HepG2 (cell line): ENCODE results near the gene FCN3. TPM values are rescaled to one million over a fixed set of nuclear protein-coding genes. Genes with fewer than 3 reads are reported as not detected.

ENCODE experiments used
- BCLAF1 ChIP-seq: fragments of 450-650 bp; IDR thresholded peaks from 2 replicates; pipeline ENCODE4 v1.6.1; 2017; ENCODE audit warnings: mild to moderate bottlenecking
- CREM ChIP-seq, 2 experiments: sonication (generic) in 1 of 2; formaldehyde crosslinking in 1 of 2; IDR thresholded peaks; 2 replicates each; pipeline versions ENCODE4 v1.4.0 to v1.6.1; 2016 to 2020; ENCODE audit warnings: antibody characterized with exemption in 1 of 2, mild to moderate bottlenecking in 1 of 2, missing genetic modification reagents in 1 of 2
- EHMT2 ChIP-seq: fragments of 200-600 bp; sonication (generic); IDR thresholded peaks from 2 replicates; pipeline ENCODE4 v1.7.0; 2017; ENCODE audit warnings: antibody characterized with exemption, low read depth, low read length, borderline replicate concordance
- FOSL1 ChIP-seq: sonication (generic); formaldehyde crosslinking; IDR thresholded peaks from 2 replicates; pipeline ENCODE4 v1.9.0; 2021; ENCODE audit warnings: missing genetic modification reagents, borderline replicate concordance
- GATAD2A ChIP-seq: IDR thresholded peaks from 2 replicates; pipeline ENCODE4 v1.6.1; 2016
- IRF1 ChIP-seq: sonication (generic); formaldehyde crosslinking; IDR thresholded peaks from 2 replicates; pipeline ENCODE4 v1.4.0; 2020; ENCODE audit warnings: low read depth, mild to moderate bottlenecking, missing genetic modification reagents
- ISX ChIP-seq: sonication (generic); formaldehyde crosslinking; conservative IDR thresholded peaks from 2 replicates; pipeline ENCODE4 v1.5.0; 2020; ENCODE audit warnings: missing genetic modification reagents
- KMT2B ChIP-seq: IDR thresholded peaks from 2 replicates; pipeline ENCODE4 v1.6.1; 2016; ENCODE audit warnings: missing genetic modification reagents, missing compliant biosample characterization
- MBD4 ChIP-seq: IDR thresholded peaks from 2 replicates; pipeline ENCODE4 v1.6.1; 2012; ENCODE audit warnings: low read length, inconsistent platforms, borderline replicate concordance
- RBAK ChIP-seq: sonication (generic); formaldehyde crosslinking; IDR thresholded peaks from 2 replicates; pipeline ENCODE4 v1.5.1; 2020; ENCODE audit warnings: mild to moderate bottlenecking, missing genetic modification reagents
- REL ChIP-seq: sonication (generic); formaldehyde crosslinking; conservative IDR thresholded peaks from 2 replicates; pipeline ENCODE4 v1.8.0; 2022; ENCODE audit warnings: mild to moderate bottlenecking, missing genetic modification reagents, moderate library complexity
- REXO4 ChIP-seq: sonication (generic); formaldehyde crosslinking; IDR thresholded peaks from 2 replicates; pipeline ENCODE4 v1.8.0; 2022; ENCODE audit warnings: missing genetic modification reagents, mild to moderate bottlenecking, borderline replicate concordance
- SUZ12 ChIP-seq: fragments of 150-350 bp; IDR thresholded peaks from 2 replicates; pipeline ENCODE4 v1.6.1; 2014; ENCODE audit warnings: low read depth, low read length
- ZIK1 ChIP-seq: sonication (generic); formaldehyde crosslinking; IDR thresholded peaks from 2 replicates; pipeline ENCODE4 v1.5.0; 2020; ENCODE audit warnings: mild to moderate bottlenecking, low read depth, missing genetic modification reagents, borderline replicate concordance
- ZNF101 ChIP-seq: sonication (generic); formaldehyde crosslinking; IDR thresholded peaks from 2 replicates; pipeline ENCODE4 v1.4.0; 2020; ENCODE audit warnings: mild to moderate bottlenecking, low read depth, missing genetic modification reagents, borderline replicate concordance
- ZNF24 ChIP-seq: fragments of 450-650 bp; IDR thresholded peaks from 2 replicates; pipeline ENCODE4 v1.6.1; 2017; ENCODE audit warnings: antibody characterized with exemption, mild to moderate bottlenecking
- ZNF264 ChIP-seq: sonication (generic); formaldehyde crosslinking; IDR thresholded peaks from 2 replicates; pipeline ENCODE4 v1.4.0; 2020; ENCODE audit warnings: missing genetic modification reagents
- ZNF292 ChIP-seq: sonication (generic); formaldehyde crosslinking; IDR thresholded peaks from 2 replicates; pipeline ENCODE4 v1.8.1; 2022; ENCODE audit warnings: mild to moderate bottlenecking, low read depth, missing genetic modification reagents, borderline replicate concordance
- ZNF382 ChIP-seq: sonication (generic); formaldehyde crosslinking; IDR thresholded peaks from 2 replicates; pipeline ENCODE4 v1.5.0; 2020; ENCODE audit warnings: missing genetic modification reagents, mild to moderate bottlenecking, borderline replicate concordance
- ZNF432 ChIP-seq: sonication (generic); formaldehyde crosslinking; IDR thresholded peaks from 2 replicates; pipeline ENCODE4 v1.5.0; 2020; ENCODE audit warnings: missing genetic modification reagents, mild to moderate bottlenecking, borderline replicate concordance
- ZNF660 ChIP-seq: sonication (generic); formaldehyde crosslinking; IDR thresholded peaks from 2 replicates; pipeline ENCODE4 v1.5.1; 2020; ENCODE audit warnings: mild to moderate bottlenecking, low read depth, missing genetic modification reagents, borderline replicate concordance
- ZNF775 ChIP-seq: sonication (generic); formaldehyde crosslinking; IDR thresholded peaks from 2 replicates; pipeline ENCODE4 v1.4.0; 2020; ENCODE audit warnings: missing genetic modification reagents, mild to moderate bottlenecking, moderate library complexity, borderline replicate concordance
- ZSCAN25 ChIP-seq: sonication (generic); formaldehyde crosslinking; IDR thresholded peaks from 2 replicates; pipeline ENCODE4 v1.8.0; 2022; ENCODE audit warnings: mild to moderate bottlenecking, missing genetic modification reagents
- polyA plus RNA-seq, 8 experiments: library from polyadenylated mRNA; depleted of rRNA in 3 of 8; stranded (reverse) in 7 of 8; unstranded in 1 of 8; fragments of >200 nt; fragmentation: Illumina TruSeq in 4 of 8; extraction: Trizol in 4 of 8; gene quantifications; 2 replicates each; pipeline versions ENCODE4 v1.2.1 to v1.2.3, GENCODE V29; 2011 to 2016; ENCODE audit warnings: low read depth in 4 of 8, missing spikeins in 1 of 8, mixed read lengths in 1 of 8; ENCODE audit not compliant: insufficient read depth in 1 of 8
- total RNA-seq, 5 experiments: library from RNA; depleted of rRNA; stranded (reverse); fragments of >200 nt; fragmentation: Illumina TruSeq; extraction: Trizol; gene quantifications; 2 replicates each; pipeline ENCODE4 v1.2.3, GENCODE V29; 2016; ENCODE audit warnings: low read depth in 1 of 5
- TF ChIP-seq, protein P1 (sequence below): sonication (generic); formaldehyde crosslinking; IDR thresholded peaks from 2 replicates; pipeline ENCODE4 v1.4.0; 2020; ENCODE audit warnings: missing genetic modification reagents
- TF ChIP-seq, protein P2 (sequence below): IDR thresholded peaks from 2 replicates; pipeline ENCODE4 v1.6.1; 2016; ENCODE audit warnings: low read depth

FCN3 gene
- total and polyA plus RNA-seq, 2 of the 13 experiments (the other 11 are each of a cell fraction or from before 2014, with no cell fraction given), result not detected

GRCh38 chr1:27392096-27392777, 17.6 kb upstream of the FCN3 start, which contains the start of gene GPR3 (continued):
- TF ChIP-seq, protein P1, sequence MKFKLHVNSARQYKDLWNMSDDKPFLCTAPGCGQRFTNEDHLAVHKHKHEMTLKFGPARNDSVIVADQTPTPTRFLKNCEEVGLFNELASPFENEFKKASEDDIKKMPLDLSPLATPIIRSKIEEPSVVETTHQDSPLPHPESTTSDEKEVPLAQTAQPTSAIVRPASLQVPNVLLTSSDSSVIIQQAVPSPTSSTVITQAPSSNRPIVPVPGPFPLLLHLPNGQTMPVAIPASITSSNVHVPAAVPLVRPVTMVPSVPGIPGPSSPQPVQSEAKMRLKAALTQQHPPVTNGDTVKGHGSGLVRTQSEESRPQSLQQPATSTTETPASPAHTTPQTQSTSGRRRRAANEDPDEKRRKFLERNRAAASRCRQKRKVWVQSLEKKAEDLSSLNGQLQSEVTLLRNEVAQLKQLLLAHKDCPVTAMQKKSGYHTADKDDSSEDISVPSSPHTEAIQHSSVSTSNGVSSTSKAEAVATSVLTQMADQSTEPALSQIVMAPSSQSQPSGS, result peak; percentile 53
- TF ChIP-seq GATAD2A (0 out of 2 replicates have a peak, but pooled peaks have one; percentile 37), BCLAF1 (no peak), REL (CRISPR knock-in tag) (no peak), SUZ12 (no peak), CREM (IDR thresholded peaks at IDR 0.05) (peak; percentile 26; the same call in 1 of the 2 replicates), CREM (CRISPR knock-in tag; IDR thresholded peaks at IDR 0.05) (no peak), ZNF101 (CRISPR knock-in tag) (no peak), RBAK (CRISPR knock-in tag) (no peak), ZNF432 (CRISPR knock-in tag) (no peak), ZNF660 (CRISPR knock-in tag) (no peak), EHMT2 (no peak), FOSL1 (CRISPR knock-in tag) (no peak), KMT2B (CRISPR knock-in tag) (no peak), ZNF292 (CRISPR knock-in tag) (no peak), ZNF24 (no peak), ZNF775 (CRISPR knock-in tag) (no peak), ZSCAN25 (CRISPR knock-in tag) (no peak), ISX (CRISPR knock-in tag) (no peak), REXO4 (CRISPR knock-in tag) (no peak), ZNF264 (no peak), IRF1 (CRISPR knock-in tag) (no peak), MBD4 (no peak), ZIK1 (CRISPR knock-in tag) (no peak; the same call in 1 of the 2 replicates), ZNF382 (no peak)
- TF ChIP-seq, protein P2, sequence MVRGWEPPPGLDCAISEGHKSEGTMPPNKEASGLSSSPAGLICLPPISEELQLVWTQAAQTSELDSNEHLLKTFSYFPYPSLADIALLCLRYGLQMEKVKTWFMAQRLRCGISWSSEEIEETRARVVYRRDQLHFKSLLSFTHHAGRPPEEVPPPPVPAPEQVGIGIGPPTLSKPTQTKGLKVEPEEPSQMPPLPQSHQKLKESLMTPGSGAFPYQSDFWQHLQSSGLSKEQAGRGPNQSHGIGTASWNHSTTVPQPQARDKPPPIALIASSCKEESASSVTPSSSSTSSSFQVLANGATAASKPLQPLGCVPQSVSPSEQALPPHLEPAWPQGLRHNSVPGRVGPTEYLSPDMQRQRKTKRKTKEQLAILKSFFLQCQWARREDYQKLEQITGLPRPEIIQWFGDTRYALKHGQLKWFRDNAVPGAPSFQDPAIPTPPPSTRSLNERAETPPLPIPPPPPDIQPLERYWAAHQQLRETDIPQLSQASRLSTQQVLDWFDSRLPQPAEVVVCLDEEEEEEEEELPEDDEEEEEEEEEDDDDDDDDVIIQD, result no peak
